ENCODE data around the gene DNMT3B.

- no peak for TF ChIP-seq CTCF (optimal IDR thresholded peaks at IDR 0.05 in 1 of 3, IDR thresholded peaks at IDR 0.05 in 1 of 3, conservative IDR thresholded peaks at IDR 0.05 in 1 of 3; ENCODE audit: extremely low read depth in 1 of 3, insufficient read depth in 2 of 3, low read length in 3 of 3)
- TF ChIP-seq EZH2 (IDR thresholded peaks at IDR 0.05; ENCODE audit: low read length) = no peak
These were observed 34.8 kb downstream of the DNMT3B start for GRCh38 chr20:32796981-32797451.
